Upper lobe of left lung (tissue), 6 donors: ENCODE data around the gene CDSN. TPM values are rescaled to one million over a fixed set of nuclear protein-coding genes. Genes with fewer than 3 reads are reported as not detected.
"Not testable (repeated sequence)": the region's sequence is repeated elsewhere in the genome, so short reads cannot be mapped to it uniquely, and the experiment has no call there.

Source experiments
- ATAC-seq, 2 donors: fragments of 200-7000 bp; cut with Tn5 transposase; one replicate each; pipeline ENCODE4 v1.9.1; 2022; ENCODE audit warnings: mild to moderate bottlenecking in 2 of 2, moderate library complexity in 2 of 2; ENCODE audit not compliant: low FRiP score in 2 of 2
- DNase-seq, 2 donors: peaks; one replicate each; pipeline ENCODE4 v3.0.0-alpha.2; 2019 to 2020
- H3K27ac ChIP-seq, 4 donors: fragments of 200-600 bp; sonication (generic); one replicate each; pipeline ENCODE4 v1.5.1; 2016 to 2019
- H3K27me3 ChIP-seq, 4 donors: fragments of 200-600 bp; sonication (generic); one replicate each; pipeline ENCODE4 v1.5.1; 2017 to 2019
- H3K36me3 ChIP-seq, 4 donors: fragments of 200-600 bp; sonication (generic); one replicate each; pipeline ENCODE4 v1.5.1; 2016 to 2019
- H3K4me1 ChIP-seq, 4 donors: fragments of 200-600 bp; sonication (generic); one replicate each; pipeline ENCODE4 v1.5.1; 2018 to 2019
- H3K4me3 ChIP-seq, 4 donors: fragments of 200-600 bp; sonication (generic); one replicate each; pipeline ENCODE4 v1.5.1; 2017 to 2019; ENCODE audit warnings: mild to moderate bottlenecking in 2 of 4, moderate library complexity in 1 of 4
- H3K9me3 ChIP-seq, 4 donors: fragments of 200-600 bp; sonication (generic); one replicate each; pipeline ENCODE4 v1.5.1; 2018 to 2019
- EP300 ChIP-seq, 4 donors: sonication (generic); formaldehyde crosslinking; IDR thresholded peaks; one replicate each; pipeline ENCODE4 v1.5.1; 2017; ENCODE audit warnings: antibody characterized with exemption in 4 of 4, control low read depth in 2 of 4
- POLR2A ChIP-seq, 4 donors: fragments of 450-650 bp; IDR thresholded peaks; one replicate each; pipeline ENCODE4 v1.5.1; 2016 to 2017; ENCODE audit warnings: antibody characterized with exemption in 4 of 4, mild to moderate bottlenecking in 2 of 4
- POLR2AphosphoS5 ChIP-seq, 2 donors: sonication (generic); formaldehyde crosslinking; IDR thresholded peaks; one replicate each; pipeline ENCODE4 v1.5.1; 2017; ENCODE audit warnings: antibody characterized with exemption in 2 of 2
- WGBS, 2 donors: methylation state at CpG; one replicate each; pipeline ENCODE4 v1.1.5; 2017 to 2018; 5-methylcytosine and 5-hydroxymethylcytosine counted together
- total RNA-seq, 6 donors: library from RNA; depleted of rRNA in 4 of 6; stranded (reverse); fragments of >200 nt in 4 of 6; gene quantifications; one replicate each; pipeline versions ENCODE4 v1.1.0 to v1.2.1, GENCODE V29; 2016 to 2021
- TF ChIP-seq, protein P1 (sequence below), 6 experiments: fragments of 450-650 bp in 4 of 6; fragments of 200-600 bp in 2 of 6; sonication (generic) in 2 of 6; IDR thresholded peaks; one replicate each; pipeline ENCODE4 v1.5.1; 2016 to 2019; ENCODE audit warnings: antibody characterized with exemption in 6 of 6
- donor health status: DM: no; HTN: no; CAD: no; lungs with moderate emphysema.
- donor health status: DM: no; HTN: yes; CAD: no; lungs with severe emphysema.

CDSN gene, protein sequence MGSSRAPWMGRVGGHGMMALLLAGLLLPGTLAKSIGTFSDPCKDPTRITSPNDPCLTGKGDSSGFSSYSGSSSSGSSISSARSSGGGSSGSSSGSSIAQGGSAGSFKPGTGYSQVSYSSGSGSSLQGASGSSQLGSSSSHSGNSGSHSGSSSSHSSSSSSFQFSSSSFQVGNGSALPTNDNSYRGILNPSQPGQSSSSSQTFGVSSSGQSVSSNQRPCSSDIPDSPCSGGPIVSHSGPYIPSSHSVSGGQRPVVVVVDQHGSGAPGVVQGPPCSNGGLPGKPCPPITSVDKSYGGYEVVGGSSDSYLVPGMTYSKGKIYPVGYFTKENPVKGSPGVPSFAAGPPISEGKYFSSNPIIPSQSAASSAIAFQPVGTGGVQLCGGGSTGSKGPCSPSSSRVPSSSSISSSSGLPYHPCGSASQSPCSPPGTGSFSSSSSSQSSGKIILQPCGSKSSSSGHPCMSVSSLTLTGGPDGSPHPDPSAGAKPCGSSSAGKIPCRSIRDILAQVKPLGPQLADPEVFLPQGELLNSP
- total RNA-seq, result not detected

DNA sequence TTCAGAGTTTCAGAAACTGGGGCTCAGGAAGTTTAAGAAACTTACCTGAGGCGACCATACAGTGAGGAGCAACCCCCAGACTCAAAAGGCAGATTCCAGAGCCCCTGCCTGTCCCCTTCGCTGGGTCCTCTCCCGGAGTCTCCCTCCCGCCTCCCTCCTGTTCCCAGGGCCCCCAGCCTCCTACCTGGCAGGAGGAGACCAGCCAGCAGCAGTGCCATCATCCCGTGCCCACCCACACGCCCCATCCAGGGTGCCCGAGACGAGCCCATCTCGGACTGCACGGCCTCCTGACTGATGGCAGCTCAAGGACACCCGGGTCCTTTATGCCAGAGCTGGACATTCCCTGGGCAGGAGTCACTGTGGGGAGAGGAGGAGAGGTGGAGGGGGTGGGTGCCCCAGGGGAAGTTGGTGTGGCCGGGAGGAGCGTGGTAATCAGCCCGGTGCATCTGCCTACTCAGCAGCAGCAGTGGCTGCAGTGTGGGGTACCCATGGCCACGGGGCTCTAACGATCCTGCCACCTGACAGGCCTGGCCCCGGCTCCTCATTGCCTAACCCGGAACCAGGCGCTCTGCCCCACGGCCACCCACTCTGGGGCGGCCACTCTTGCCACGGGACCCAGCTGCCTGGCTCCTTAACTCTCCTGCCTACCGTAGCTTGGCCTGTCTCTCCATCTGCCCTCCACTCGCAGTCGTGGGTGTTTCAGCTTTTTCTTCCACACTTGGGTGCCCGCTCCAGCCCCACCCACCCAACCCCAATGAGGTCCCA lies at the start of gene CDSN:
Gene CDSN (minus strand): TSS at position 296 of the 765 bp plus-strand sequence. CDS start 27 bp downstream, at position 269.
- Histone ChIP-seq H3K4me3 (no peak within 1 kb of the TSS), H3K27ac (no peak within 1 kb of the TSS), H3K36me3 (no peaks in the 10 kb centered on the region), H3K27me3 (no peaks in the 10 kb centered on the region), H3K9me3 (no peaks in the 10 kb centered on the region), H3K4me1 (peaks cover 12 to 22% (median 15%) of the 10 kb centered on the region in 4 donors)
- no peak for ATAC-seq
- no peak for TF ChIP-seq POLR2A (IDR thresholded peaks at IDR 0.05)
- no peak for TF ChIP-seq EP300 (IDR thresholded peaks at IDR 0.05)
- TF ChIP-seq, protein P1, sequence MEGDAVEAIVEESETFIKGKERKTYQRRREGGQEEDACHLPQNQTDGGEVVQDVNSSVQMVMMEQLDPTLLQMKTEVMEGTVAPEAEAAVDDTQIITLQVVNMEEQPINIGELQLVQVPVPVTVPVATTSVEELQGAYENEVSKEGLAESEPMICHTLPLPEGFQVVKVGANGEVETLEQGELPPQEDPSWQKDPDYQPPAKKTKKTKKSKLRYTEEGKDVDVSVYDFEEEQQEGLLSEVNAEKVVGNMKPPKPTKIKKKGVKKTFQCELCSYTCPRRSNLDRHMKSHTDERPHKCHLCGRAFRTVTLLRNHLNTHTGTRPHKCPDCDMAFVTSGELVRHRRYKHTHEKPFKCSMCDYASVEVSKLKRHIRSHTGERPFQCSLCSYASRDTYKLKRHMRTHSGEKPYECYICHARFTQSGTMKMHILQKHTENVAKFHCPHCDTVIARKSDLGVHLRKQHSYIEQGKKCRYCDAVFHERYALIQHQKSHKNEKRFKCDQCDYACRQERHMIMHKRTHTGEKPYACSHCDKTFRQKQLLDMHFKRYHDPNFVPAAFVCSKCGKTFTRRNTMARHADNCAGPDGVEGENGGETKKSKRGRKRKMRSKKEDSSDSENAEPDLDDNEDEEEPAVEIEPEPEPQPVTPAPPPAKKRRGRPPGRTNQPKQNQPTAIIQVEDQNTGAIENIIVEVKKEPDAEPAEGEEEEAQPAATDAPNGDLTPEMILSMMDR (IDR thresholded peaks at IDR 0.05), result no peak
- TF ChIP-seq POLR2AphosphoS5 (IDR thresholded peaks at IDR 0.05), result no peak
- no peak for DNase-seq
- WGBS, 2 donors, result 79 to 82% methylated on average over 25 of the region's 26 CpGs

DNA sequence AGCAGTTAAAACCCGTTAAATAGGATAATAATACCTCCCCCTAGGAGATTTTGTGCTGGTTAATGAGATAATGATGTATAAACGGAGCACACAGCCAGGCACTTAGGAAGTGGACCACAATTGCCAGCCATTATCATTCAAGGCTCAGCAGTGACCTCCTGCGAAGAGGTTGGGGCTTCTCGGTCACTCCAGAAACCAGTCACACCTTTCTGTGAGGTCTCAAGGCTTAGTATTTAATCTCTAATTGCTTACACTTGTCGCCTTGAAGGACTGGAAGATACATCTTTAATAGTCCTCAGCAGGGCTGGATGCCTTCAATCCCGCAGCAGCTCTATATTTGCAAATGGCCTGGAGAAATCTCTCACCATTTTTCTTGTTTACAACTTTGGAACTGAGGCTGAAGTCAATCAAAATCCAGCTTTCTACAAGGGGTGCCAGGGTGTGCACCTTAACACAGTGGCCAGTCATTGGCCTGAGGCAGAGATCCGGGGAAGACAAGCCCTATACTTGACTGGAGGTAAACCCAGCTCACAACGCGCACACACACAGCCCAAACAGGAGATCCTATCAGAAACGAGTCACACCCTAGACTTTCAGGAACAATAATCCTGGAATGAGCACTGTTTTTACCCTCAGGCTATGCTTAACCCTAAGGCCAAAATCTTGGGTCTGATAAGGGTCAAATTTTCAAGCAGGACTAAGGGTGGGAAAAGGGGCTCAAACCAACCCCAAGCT lies 49.0 kb upstream of the CDSN start:
- H3K4me1 ChIP-seq, result no peaks in the 10 kb centered on the region
- H3K36me3 ChIP-seq, result no peaks in the 10 kb centered on the region
- H3K4me3 ChIP-seq, result no peak overlapping the region
- no peaks in the 10 kb centered on the region for H3K27me3 ChIP-seq
- H3K27ac ChIP-seq, result no peak overlapping the region
- WGBS, 2 donors, result 76 to 78% methylated on average over 10 of the region's 10 CpGs
- ATAC-seq (no peak), DNase-seq (no peak)
- TF ChIP-seq POLR2A (IDR thresholded peaks at IDR 0.05) (no peak), POLR2AphosphoS5 (IDR thresholded peaks at IDR 0.05) (no peak), EP300 (IDR thresholded peaks at IDR 0.05) (no peak)
- TF ChIP-seq, protein P1 (IDR thresholded peaks at IDR 0.05), result no peak
- no peaks in the 10 kb centered on the region for H3K9me3 ChIP-seq

DNA sequence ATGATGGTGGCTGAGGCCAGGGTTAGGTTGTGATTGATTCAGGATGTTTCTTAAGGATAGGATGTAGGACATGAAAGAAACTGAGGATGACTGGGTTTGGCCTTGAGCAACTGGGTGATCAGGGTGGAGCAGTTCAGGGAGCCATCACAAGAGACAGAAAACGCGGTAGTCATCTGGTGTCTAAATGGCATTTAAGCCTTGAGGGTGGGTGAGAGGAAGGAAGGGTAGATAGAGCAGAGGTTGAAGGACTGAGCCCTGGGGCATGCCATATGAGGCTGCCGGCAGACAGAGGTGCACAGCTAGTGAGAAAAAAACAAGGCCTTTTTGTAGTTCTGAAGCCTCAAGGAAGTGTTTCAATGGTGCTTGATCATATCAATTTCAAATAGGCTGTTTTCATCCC lies 48.4 kb upstream of the CDSN start:
- Histone ChIP-seq H3K4me3 (no peak overlapping the region), H3K27me3 (no peaks in the 10 kb centered on the region), H3K4me1 (no peaks in the 10 kb centered on the region), H3K36me3 (no peaks in the 10 kb centered on the region), H3K9me3 (no peaks in the 10 kb centered on the region), H3K27ac (no peak overlapping the region)
- TF ChIP-seq, protein P1 (IDR thresholded peaks at IDR 0.05), result no peak
- no peak for TF ChIP-seq POLR2A (IDR thresholded peaks at IDR 0.05)
- no peak for TF ChIP-seq POLR2AphosphoS5 (IDR thresholded peaks at IDR 0.05)
- TF ChIP-seq EP300 (IDR thresholded peaks at IDR 0.05), result no peak
- WGBS, 2 donors, result 80 to 81% methylated on average over 3 of the region's 3 CpGs
- no peak for ATAC-seq
- DNase-seq, result no peak

DNA sequence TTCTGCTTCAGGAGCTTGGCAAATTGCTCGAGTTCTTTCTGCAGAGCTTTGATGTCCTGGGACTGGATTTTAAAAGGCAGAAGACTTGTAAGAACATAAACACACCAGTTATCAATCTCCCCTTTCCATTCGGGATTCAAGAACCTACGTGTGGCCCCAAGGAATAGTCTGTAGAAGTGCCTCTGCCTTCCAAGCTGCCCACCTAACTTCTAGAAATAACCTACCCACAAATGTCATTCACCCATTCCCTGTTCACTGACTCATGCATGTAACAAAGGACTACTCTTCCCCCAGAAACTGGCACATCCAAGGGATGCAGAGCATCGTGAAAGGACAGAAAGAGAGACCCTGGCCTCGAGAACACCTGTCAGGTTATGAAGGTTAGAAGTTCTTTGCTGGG lies 45.7 kb upstream of the CDSN start:
- ATAC-seq, result no peak
- H3K27me3 ChIP-seq, result no peaks in the 10 kb centered on the region
- TF ChIP-seq EP300 (IDR thresholded peaks at IDR 0.05) (no peak), POLR2A (IDR thresholded peaks at IDR 0.05) (no peak), POLR2AphosphoS5 (IDR thresholded peaks at IDR 0.05) (no peak)
- TF ChIP-seq, protein P1 (IDR thresholded peaks at IDR 0.05), result no peak
- 71 to 83% methylated on average over 5 of the region's 5 CpGs for WGBS, 2 donors
- no peak overlapping the region for H3K27ac ChIP-seq
- H3K4me1 ChIP-seq, result no peaks in the 10 kb centered on the region
- no peak for DNase-seq
- no peaks in the 10 kb centered on the region for H3K9me3 ChIP-seq
- peaks cover 0 to 7% (median 0%) of the 10 kb centered on the region in 4 donors for H3K36me3 ChIP-seq
- no peak overlapping the region for H3K4me3 ChIP-seq

DNA sequence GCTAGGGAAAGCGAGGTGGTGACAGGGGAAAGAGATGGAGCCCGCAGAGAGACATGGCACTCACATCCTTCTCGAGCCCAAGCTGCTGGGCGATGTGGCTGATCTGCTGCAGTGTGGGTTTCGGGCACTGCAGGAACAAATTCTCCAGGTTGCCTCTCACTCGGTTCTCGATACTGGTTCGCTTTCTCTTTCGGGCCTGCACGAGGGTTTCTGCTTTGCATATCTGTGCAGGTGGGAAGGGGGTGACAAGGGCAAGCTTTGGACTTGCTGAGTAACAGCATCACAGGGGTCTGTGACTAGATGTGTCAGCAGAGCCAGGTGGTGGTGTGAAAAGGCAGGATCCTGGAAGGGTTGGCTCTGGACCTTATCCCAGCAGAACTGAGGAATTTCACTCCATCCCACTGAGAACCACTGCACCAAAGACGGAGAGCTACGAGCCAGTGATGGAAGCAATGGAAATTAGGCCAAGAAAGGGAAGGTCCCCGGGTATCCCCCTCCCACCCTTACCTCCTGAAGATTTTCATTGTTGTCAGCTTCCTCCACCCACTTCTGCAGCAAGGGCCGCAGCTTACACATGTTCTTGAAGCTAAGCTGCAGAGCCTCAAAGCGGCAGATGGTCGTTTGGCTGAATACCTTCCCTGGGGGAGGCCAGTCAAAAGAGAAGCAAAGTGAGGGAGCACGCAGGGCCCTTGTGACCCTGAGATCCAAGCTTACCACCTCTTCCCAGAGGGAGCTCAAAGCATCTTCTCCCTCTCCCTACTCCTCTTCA lies 45.0 kb upstream of the CDSN start:
- not testable (repeated sequence) for H3K27ac ChIP-seq, H3K9me3 ChIP-seq, ATAC-seq, H3K4me3 ChIP-seq, DNase-seq, H3K36me3 ChIP-seq, H3K27me3 ChIP-seq, H3K4me1 ChIP-seq
- WGBS, 2 donors, result 82 to 91% methylated on average over 14 to 17 of the region's 17 CpGs

DNA sequence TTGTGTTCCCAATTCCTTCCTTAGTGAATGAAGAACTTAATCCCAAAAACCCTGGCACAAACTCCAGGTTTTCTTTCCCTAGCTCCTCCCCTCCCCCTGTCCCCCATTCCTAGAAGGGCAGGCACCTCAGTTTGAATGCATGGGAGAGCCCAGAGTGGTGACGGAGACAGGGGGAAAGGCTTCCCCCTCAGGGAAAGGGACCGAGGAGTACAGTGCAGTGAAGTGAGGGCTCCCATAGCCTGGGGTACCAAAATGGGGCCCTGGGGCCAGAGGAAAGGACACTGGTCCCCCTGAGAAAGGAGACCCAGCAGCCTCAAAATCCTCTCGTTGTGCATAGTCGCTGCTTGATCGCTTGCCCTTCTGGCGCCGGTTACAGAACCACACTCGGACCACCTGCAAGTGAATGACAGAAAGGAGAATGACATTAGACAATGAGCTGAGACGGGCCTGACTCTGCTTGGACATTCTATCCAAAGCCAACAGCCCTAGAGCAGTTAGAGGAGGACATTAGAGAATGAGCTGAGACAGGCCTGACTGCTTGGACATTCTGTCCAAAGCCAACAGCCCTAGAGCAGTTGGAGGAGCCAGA lies 44.3 kb upstream of the CDSN start:
- not testable (repeated sequence) for H3K27me3 ChIP-seq, H3K4me3 ChIP-seq, ATAC-seq, H3K27ac ChIP-seq, H3K9me3 ChIP-seq, H3K4me1 ChIP-seq, H3K36me3 ChIP-seq, DNase-seq
- 85 to 100% methylated on average over 7 to 8 of the region's 9 CpGs for WGBS, 2 donors
